Measurements from ENCODE around the gene PLCB3. TPM values are rescaled to one million over a fixed set of nuclear protein-coding genes. Genes with fewer than 3 reads are reported as not detected.

The PLCB3 gene
- total and polyA plus RNA-seq, 2 of the 13 experiments (the other 11 are each of a cell fraction or from before 2014, with no cell fraction given): 7.5 to 13.8 TPM

GRCh38 chr11:64230171-64230984 lies 21.0 kb upstream of the PLCB3 start, which contains the start of gene DNAJC4 (continued):
- no peak for TF ChIP-seq HINFP (CRISPR knock-in tag; IDR thresholded peaks at IDR 0.05; ENCODE audit: low read depth)
- no peak; the same call in 1 of the 2 replicates for TF ChIP-seq ZNF431 (CRISPR knock-in tag; IDR thresholded peaks at IDR 0.05; ENCODE audit: borderline replicate concordance, low read depth)
- TF ChIP-seq HMGA1 (CRISPR knock-in tag; conservative IDR thresholded peaks at IDR 0.05): no peak
- TF ChIP-seq ZNF30 (CRISPR knock-in tag; IDR thresholded peaks at IDR 0.05): no peak
- TF ChIP-seq MEIS1 (CRISPR knock-in tag; IDR thresholded peaks at IDR 0.05; ENCODE audit: borderline replicate concordance): no peak
- no peak for TF ChIP-seq ZNF644 (CRISPR knock-in tag; IDR thresholded peaks at IDR 0.05; ENCODE audit: low read depth)
- TF ChIP-seq ZNF318 (CRISPR knock-in tag; IDR thresholded peaks at IDR 0.05): no peak
- no peak for TF ChIP-seq SIX1 (CRISPR knock-in tag; IDR thresholded peaks at IDR 0.05; ENCODE audit: borderline replicate concordance)
- peak; percentile 93 for TF ChIP-seq ZBTB7A (CRISPR knock-in tag; IDR thresholded peaks at IDR 0.05)
- TF ChIP-seq ZNF670 (CRISPR knock-in tag; IDR thresholded peaks at IDR 0.05; ENCODE audit: borderline replicate concordance): no peak
- no peak for TF ChIP-seq DDIT3 (CRISPR knock-in tag; IDR thresholded peaks at IDR 0.05)
- TF ChIP-seq SMARCC2 (IDR thresholded peaks at IDR 0.05): no peak
- TF ChIP-seq ZNF761 (CRISPR knock-in tag; conservative IDR thresholded peaks at IDR 0.05): no peak
- no peak for TF ChIP-seq NR2F1 (CRISPR knock-in tag; IDR thresholded peaks at IDR 0.05)
- TF ChIP-seq ZNF737 (CRISPR knock-in tag; IDR thresholded peaks at IDR 0.05; ENCODE audit: borderline replicate concordance): 0 out of 2 replicates have a peak, but pooled peaks have one; percentile 35
